OCI-M2 (cell line): Measurements from ENCODE around the gene PGD.

Source experiments
- DNase-seq: peaks from one replicate; lab custom pipeline; 2025; ENCODE audit not compliant: unreplicated experiment; lab: John Stamatoyannopoulos, UW

Gene PGD

DNA sequence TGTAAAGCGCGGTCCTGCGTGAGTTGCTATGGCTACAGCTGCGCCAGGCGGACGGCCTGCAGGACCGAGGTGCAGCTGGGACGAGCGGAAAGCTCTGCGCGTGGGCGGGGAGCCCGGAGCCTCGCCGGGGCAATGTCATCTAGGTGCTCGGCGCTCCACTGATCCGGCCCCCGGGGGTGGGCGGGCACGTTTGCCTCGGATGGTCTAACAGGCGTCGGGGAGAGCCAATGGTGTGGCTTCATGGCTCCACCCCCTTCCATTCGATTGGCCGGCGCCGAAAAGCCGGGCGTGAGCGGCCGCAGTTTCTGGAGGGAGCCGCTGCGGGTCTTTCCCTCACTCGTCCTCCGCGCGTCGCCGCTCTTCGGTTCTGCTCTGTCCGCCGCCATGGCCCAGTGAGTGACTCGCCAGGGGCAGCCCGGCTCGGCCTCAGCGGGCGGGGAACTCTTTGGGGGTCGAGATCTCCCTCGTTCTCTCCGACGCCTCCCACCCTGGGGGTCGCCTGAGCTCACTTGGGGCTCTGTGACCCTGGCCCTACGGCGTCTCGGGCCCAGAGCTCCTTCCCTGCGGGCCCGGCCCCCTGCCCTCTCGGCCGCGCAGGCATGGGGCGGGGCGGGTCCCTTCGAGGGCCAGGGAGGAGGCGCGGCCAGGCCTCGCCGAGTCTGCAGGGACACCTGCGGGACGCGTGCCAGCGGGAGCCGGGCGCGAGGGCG is at the start of gene PGD:
PGD (plus strand) TSS at position 331 of the 710 bp plus-strand sequence; CDS start at position 385, 54 bp downstream.
- peak; percentile 84 for DNase-seq

DNA sequence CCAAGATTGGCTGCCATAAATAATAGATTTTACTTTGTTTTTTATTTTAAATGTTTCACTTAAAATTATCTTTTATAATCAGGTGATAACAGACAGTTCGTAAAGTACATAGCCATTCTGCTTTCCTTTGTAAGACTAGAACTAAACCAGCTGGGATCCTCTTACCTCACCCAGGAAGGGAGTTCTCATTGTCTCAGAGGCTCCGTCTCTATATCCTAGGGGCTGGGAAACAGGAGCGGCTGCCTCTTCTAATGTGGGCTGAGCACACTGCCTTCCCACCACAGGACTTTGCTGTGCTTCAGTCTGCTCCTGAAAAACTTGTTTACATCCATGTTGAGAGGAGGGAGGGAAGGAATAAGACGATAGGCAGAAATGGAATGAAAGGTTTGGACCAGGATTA is 45.6 kb upstream of the PGD start:
- no peak for DNase-seq

DNA sequence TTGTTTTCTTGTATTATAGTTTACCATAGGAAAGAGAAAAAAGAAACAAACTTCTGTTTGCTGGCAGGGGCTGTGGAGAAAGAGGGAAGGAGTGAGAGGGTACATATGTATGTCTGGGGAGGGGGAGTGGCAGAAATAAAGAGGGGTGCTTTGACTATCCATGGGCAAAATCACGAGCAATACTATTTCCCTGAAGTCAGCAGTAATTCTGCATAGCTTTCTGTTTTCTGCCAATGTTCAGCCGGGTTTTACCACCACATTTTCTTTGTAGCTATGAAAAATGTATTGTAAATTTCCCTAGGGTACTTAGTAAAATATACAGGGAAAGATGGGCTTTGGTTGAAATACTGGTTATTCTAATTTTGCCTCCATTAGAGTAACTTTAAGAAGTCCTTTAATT is 45.2 kb upstream of the PGD start:
- DNase-seq = no peak

DNA sequence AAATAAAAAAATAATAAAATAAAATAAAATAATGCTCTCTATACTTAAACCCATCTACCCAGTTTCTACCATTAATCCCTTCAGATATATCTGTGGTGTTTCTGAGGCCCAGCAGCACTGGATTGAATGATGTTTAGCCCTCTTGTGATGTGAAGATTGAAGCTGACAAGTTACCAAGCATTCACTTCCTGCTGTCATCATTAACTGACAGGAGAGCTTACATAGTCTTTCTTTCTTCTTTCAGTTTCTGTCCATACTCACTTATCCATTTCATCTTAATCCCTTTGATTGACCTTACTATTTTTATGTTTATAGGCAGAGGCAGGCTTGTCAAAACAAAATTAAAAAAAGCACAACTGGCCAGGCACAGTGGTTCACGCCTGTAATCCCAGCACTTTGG is 38.8 kb upstream of the PGD start:
- DNase-seq = no peak

DNA sequence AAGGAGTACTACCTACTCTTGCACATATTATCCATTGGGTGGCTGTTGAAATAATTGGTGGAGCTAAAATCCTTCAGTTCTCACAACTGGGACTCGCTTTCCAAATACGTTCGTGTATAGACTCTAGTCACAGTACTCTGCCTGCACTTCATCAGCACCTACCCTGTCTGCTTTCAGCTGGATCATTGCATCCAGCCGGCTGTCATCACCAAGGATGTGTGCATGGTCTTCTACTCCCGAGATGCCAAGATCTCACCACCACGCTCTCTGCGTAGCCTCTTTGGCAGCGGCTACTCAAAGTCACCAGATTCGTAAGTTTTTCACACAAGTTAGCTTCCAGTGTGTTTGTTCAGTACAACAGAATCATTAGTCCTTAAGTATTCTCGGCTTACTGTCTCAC is 37.3 kb upstream of the PGD start:
- DNase-seq = no peak

DNA sequence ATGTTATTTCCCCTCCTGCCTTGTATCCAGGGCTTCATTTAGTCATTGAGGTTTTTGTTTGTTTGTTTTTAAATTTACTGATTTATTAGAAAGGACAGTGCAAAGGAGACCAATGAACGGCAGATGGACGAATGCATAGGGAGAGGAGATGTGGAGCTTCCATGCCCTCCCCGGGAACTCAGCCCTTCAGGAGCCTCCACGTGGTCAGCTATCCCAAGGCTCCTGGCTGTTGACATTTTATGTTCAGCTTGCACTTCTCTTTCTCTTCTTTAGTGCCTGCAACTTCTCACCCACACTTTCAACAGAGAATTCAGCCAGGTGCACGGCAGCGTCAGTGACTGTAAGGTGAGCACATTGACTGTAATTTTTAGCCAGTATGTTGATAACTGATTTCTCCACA is 30.7 kb upstream of the PGD start:
- DNase-seq = no peak

DNA sequence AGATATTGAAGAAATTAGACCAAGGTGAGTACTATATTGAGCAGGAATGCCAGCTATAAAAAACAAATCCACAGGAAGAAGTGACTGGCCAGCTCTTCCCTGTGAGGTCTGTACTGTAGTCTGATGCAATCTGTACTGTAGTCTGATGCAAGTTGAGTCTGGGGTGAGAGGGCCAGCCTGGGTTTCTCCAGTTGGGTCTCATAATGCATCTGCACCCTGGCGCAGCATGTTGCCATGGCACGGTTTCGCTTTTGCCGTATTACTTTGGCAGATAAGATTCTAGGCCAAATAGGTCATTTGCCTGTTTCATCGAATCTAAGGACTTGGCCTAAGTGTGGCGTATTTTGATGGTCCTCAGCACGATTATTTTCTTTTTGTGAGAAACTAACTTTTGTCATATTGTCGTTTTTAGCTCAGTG is 24.4 kb upstream of the PGD start:
- no peak for DNase-seq

DNA sequence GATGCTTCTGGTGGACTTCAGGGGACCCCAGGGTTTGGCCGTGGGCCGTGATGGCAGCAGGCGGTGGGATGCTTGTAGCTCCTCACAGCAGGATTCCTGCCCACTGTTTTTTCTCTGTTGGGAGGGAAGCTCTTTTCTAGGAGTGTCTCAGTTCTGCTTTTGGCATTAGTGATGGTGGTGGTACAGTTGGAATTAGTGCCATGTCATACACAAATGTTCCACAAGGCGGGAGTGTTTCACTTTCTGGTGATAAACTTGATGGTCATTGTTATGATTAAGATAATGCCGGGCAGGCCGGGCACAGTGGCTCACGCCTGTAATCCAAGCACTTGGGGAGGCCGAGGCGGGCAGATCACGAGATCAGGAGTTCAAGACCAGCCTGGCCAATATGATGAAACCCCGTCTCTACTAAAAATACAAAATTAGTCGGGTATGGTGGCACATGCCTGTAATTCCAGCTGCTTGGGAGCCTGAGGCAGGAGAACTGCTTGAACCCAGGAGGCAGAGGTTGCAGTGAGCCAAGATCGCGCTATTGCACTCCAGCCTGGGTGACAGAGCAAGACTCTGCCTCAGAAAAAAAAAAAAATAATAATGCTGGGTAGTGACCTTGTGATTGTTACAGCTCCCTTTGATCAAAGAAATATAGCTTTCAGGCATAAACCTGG is 21.4 kb upstream of the PGD start:
- peak; percentile 58 for DNase-seq

DNA sequence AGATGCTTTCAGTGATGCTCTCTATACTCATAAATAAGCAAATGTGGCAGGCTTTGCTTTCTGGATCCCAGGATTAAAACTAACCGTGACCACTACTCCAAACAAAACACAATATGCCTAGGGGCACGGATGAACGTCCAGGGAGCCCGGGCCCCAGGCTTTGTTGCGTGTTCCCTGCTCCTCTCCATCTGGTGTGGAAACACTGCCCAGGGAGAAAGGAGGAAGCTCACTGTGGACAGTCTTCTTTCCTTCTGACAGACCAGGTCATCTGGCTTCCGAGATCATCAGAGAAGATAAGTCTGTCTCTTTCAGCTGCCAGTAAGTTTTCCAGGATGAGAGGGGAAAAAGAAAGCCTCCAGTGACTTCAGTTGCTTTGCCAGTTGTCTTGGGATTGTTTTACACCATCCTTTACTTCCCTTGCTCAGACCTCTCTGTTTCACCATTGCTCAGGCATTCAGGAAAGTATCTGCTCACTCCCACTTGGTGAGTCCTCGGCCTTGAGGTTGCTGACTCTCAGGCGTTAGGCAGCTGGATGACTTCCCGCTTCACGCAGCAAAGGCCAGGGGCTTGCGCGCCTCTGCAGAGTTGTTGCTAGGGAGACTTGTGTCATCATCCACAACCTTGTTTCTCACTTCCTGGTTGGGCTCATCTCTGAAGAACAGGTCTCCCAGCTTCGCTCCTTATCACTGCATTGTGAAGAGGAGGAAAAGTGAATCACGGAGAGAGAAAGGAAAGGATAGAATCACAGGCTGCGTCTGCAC is 20.6 kb upstream of the PGD start:
- no peak for DNase-seq

DNA sequence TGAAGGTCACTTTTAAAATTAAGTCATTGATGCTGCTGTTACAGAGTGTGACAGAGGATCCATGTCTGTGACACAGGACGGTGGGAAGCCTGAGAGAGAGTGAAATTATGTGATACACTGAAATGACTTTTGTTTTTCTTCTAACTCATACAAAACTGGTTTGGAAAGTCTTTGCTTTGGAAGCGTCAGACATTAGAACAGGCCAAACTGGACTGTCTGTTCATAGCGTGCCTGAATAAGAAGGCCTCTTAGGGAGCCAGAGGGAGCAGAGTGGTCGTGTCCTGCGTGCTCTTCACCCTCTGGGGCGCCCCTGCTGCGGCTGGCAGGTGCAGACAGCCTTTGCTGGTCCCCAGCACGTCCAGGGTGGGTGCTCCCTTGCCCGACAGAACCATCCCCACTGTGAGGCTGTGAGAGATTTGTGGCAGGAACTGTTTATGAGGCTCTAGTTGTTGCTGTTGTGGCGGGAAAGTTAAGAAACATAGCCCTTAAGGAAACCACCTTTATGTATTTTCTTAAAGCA is 19.7 kb upstream of the PGD start:
- DNase-seq = no peak

DNA sequence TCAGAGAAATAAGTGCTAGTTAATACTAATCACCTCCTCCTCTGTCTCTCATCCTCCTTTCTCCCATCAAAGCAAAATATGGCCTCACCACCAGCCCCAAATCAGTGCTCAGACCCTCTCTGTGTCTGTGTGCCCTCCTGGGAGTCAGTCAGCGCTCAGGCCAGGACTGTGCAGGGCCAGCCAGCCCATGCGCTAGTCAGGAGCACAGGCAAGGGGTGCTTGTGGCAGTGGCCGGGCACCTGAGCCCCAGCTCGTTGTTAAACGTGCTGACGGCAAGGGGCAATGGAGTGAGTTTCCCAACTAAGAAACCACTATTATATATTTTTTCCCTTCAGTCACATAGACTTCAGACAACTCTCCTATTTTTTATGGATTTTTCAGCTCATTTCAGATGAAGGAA is 19.2 kb upstream of the PGD start:
- DNase-seq = no peak

DNA sequence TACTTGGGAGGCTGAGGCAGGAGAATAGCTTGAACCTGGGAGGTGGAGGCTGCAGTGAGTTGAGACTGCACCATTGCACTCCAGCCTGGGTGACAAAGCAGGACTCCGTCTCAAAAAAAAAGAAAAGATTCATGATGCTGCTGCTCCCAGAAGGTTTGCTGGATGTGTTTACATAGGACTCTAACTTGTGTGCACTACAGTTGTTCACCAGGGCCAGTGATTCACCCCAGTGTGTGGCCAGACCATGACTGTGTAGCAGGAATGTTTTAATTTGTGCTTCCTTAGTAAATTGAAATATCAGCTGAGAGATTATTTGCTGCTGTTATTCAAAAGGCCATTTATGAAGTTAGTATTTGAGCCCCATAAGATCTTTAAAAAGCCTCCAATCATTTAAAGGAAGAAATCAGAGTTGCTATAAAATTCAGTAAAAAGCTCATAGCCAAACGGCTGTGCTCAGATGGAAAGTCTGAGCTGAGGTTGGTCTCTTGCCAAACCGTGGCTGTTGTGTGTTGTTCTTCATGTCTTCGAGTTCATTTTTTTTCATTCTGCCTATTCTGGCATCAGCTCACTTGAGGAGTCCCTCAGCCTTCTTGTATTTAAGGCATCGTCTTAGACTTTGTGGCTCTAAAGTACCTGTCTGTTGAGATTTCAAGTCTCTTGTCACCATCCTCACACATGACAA is 18.1 kb upstream of the PGD start:
- DNase-seq = no peak

DNA sequence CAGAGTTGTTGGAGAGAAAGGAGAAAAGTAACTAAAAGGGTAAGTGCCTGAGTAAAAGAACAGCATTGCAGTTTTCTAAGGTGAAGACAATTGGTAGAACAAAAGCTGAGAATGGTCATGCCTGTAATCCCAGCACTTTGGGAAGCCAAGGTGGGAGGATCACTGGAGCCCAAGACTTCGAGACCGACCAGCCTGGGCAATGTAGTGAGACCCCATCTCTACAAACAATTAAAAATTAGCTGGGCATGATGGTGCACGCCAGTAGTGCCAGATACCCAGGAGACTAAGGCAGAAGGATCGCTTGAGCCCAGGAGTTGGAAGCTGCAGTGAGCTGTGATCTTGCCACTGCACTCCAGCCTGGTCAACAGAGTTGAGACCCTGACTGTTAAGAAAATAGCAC is 15.2 kb upstream of the PGD start:
- no peak for DNase-seq

DNA sequence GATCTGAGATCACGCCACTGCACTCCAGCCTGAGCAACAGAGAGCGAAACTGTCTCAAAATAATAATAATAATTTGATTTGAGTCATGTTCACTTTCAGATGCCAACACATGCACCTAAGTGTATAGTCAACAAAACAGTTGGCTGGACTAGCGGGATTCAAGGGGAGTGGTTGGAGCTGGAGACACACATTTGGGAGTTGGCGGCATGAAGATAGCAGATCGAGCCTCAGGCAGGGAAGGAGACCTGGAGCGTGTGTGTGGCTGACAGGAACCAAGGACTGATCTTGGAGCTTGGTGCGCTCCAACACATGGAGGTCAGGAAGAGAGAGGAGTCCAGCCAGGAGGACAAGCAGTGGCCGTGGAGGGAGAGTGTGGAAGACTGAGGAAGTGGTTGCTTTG is 14.6 kb upstream of the PGD start:
- DNase-seq = no peak

DNA sequence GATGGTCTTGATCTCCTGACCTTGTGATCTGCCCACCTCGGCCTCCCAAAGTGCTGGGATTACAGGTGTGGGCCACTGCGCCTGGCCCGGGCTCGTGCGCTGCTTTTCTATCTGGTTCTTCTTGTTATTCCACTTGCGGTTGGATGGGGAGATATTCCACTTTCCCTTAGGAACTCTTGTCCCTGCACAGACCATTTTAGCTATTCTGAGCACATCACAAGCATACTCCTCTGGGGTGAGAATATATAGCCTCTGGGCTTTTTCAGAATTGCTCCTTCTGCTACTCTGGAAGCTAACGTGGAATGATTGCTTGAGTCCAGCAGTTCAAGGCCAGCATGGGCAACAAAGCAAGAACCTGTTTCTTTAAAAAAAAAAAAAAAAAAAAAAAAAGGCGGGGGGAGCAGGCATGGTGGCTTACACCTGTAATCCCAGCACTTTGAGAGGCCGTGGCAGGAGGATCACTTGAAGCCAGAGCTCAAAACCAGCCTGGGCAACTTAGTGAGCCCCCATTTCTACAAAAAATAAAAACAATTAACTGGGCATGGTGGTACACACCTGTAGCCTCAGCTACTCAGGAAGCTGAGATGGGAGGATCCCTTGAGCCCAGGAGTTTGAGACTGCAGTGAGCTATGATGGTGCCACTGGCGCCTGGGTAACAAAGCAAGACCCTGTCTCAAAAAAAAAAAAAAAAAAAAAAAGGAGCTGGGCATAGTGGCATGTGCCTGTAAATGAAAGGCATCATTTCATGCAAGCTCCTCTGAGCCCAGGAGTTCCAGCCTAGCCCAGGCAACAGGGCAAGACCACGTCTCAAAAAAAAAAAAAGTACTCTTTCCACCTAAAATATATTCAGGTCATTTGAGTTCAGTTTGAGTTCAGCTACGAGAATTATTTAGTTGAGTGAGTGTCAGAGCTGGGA is 11.8 kb upstream of the PGD start:
- DNase-seq = no peak

DNA sequence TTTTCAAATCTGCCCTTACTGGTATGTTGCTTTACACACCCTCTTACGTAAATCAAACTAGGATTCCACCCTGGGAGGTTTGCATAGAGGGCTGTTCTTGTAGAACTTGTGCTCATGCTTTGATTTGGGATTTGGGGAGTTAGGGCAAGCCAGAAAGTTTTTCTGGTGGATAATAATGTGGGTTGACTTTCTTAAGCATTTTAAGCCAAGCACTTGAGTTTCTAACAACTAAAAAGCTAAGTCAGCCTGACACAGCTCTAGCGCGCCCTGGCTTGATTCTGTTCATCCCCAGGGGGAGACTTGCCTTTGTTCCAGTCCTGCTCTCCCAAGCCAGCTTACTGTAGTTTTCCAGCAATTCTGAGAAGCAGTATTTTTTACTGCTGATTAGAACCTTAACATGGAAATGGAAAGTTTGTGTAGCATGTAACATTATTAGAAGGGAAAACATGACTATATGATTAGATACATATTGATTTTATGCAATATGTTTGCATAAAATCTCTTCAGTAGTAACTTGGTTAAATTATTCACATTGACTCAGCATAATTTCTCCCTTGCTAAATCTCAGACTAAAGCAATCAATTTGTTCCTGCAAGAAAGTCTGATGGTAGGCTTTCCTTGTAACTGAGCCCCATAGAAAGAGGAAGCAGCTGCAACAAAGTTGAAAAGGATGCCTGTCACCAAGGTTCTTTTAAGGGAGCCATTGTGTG is 11.0 kb upstream of the PGD start:
- DNase-seq = no peak

DNA sequence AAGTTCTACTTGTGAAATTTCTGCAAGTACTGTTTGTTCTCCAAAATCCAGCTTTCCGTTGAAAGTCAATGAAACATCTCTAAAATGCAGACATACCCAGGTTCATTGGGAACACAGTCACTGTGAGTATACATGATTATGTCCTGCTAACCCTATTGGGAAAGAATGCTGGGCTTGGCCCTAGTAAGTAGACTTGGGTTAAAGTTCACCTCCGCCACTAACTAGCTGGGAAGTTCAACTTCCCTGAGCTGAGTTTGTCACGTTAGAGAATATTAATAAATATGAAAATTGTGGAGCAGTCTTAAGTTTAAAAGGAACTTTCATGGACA is 10.5 kb upstream of the PGD start:
- DNase-seq = no peak

DNA sequence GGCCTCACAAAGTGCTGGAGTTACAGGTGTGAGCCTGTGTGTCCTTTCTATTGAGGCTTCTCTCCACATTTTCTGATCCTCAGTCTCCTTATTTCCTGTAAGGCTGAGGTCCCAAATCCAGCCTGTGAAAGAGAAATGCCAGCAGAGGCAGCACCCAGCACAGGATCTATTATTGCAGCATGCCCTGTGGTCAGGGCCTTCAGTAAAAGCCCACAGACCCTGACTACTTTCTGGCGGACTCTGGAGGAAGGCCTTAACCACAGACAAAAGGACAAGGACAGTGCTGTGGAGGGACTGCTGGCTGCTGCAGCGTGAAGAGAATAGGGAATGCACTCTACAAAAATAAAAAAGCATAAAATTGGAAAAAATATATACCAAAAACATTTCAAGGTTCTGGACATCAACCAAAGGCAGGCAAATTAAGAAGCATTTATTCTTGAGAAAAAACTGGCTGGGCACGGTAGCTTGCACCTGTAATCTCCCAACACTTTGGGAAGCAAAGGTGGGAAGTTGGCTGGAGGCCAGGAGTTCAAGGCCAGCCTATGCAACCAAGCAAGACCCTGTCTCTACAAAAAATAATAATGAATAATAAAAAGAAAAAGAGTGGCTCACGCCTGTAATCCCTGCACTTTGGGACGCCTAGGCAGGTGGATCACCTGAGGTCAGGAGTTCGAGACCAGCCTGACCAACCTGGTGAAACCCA is 9.4 kb upstream of the PGD start:
- DNase-seq = no peak

DNA sequence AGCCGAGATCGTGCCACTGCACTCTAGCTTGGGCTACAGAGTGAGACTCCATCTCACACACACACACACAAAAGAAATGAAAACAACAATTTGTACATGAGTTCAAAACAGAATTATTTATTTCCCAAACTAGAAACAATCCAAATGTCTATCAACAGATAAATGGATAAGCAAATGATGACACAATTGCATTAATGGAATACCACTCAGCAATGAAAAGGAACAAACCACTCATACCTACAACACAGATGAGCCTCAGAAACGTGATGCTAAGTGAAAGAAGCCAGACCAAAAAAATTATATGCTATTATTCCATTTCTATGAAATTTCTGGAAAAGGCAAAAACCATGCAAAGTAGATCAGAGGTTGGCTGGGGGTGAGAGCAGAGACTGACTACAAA is 2.0 kb upstream of the PGD start:
- DNase-seq = no peak
